Transverse colon (tissue), 4 donors: ENCODE results near the gene RAD54L2. TPM values are rescaled to one million over a fixed set of nuclear protein-coding genes. Genes with fewer than 3 reads are reported as not detected.
"Not testable (repeated sequence)": the region's sequence is repeated elsewhere in the genome, so short reads cannot be mapped to it uniquely, and the experiment has no call there.

ENCODE experiments used
- DNase-seq: peaks from one replicate; pipeline ENCODE4 v3.0.0-alpha.2; 2019
- H3K27ac ChIP-seq, 4 donors: fragments of 200-600 bp; sonication (generic); 2 replicates each; pipeline ENCODE4 v1.5.1; 2016 to 2018; ENCODE audit warnings: inconsistent platforms in 4 of 4
- H3K27me3 ChIP-seq: fragments of 200-600 bp; sonication (generic); 2 replicates; pipeline ENCODE4 v1.5.1; 2017; ENCODE audit warnings: inconsistent platforms
- H3K36me3 ChIP-seq, 4 donors: fragments of 200-600 bp; sonication (generic); 2 replicates each; pipeline ENCODE4 v1.5.1; 2017 to 2019; ENCODE audit warnings: inconsistent platforms in 4 of 4
- H3K4me1 ChIP-seq, 4 donors: fragments of 200-600 bp; sonication (generic); 2 replicates each; pipeline ENCODE4 v1.5.1; 2017 to 2020; ENCODE audit warnings: inconsistent platforms in 4 of 4
- H3K4me3 ChIP-seq, 4 donors: fragments of 200-600 bp; sonication (generic); 1 replicate in 1 of 4; 2 replicates in 3 of 4; pipeline versions ENCODE4 v1.5.1 to v1.6.1; 2017 to 2019; ENCODE audit warnings: inconsistent platforms in 4 of 4
- H3K9me3 ChIP-seq, 2 donors: fragments of 200-600 bp; sonication (generic); 2 replicates each; pipeline ENCODE4 v1.5.1; 2017 to 2019; ENCODE audit warnings: inconsistent platforms in 2 of 2
- EP300 ChIP-seq: sonication (generic); formaldehyde crosslinking; IDR thresholded peaks from one replicate; pipeline ENCODE4 v1.6.1; 2017; ENCODE audit warnings: antibody characterized with exemption, low read depth
- POLR2A ChIP-seq: fragments of 450-650 bp; IDR thresholded peaks from one replicate; pipeline ENCODE4 v1.6.1; 2016; ENCODE audit warnings: antibody characterized with exemption, mild to moderate bottlenecking, moderate library complexity
- POLR2AphosphoS5 ChIP-seq, 3 donors: sonication (generic); formaldehyde crosslinking; IDR thresholded peaks; one replicate each; pipeline ENCODE4 v1.6.1; 2016; ENCODE audit warnings: antibody characterized with exemption in 3 of 3
- WGBS, 2 donors: methylation state at CpG; one replicate each; pipeline ENCODE4 v1.1.5; 2018; ENCODE audit warnings: low coverage in 1 of 2; 5-methylcytosine and 5-hydroxymethylcytosine counted together
- in situ Hi-C, 4 donors: fragments of 200-750 bp; cut with MboI; loops; one replicate each; pipeline versions ENCODE4 v1.15.0 to v1.15.1; 2017; ENCODE audit warnings: low sequenced_read_pairs in 3 of 4, low pct_ligation_motif_present in 1 of 4, low pct_unique_long_range_greater_than_20kb in 1 of 4
- intact Hi-C: fragments of 100-400 bp; cut with DNase I; formaldehyde crosslinking; loops from one replicate; pipeline ENCODE4 v1.15.1; 2023; ENCODE audit warnings: low total_unique reads
- total RNA-seq, 4 donors: library from RNA; depleted of rRNA; stranded (reverse); fragments of >200 nt; gene quantifications; one replicate each; pipeline ENCODE4 v1.1.0, GENCODE V29; 2016
- TF ChIP-seq, protein P1 (sequence below), 5 experiments: fragments of 200-600 bp in 3 of 5; fragments of 450-650 bp in 2 of 5; sonication (generic) in 3 of 5; IDR thresholded peaks; 1 replicate in 2 of 5; 2 replicates in 3 of 5; pipeline ENCODE4 v1.5.1; 2016 to 2017; ENCODE audit warnings: antibody characterized with exemption in 5 of 5, inconsistent platforms in 3 of 5, mild to moderate bottlenecking in 2 of 5, moderate library complexity in 1 of 5

Gene RAD54L2
- total RNA-seq, 4 donors from 2014 or later, result 13.1 to 24.9 (median 18.2) TPM

- Histone ChIP-seq H3K27ac (no peak overlapping the region), H3K4me3 (no peak overlapping the region), H3K36me3 (no peaks in the 10 kb centered on the region), H3K27me3 (no peaks in the 10 kb centered on the region), H3K4me1 (peaks cover 0 to 5% (median 2%) of the 10 kb centered on the region in 4 donors), H3K9me3 (no peaks in the 10 kb centered on the region)
- TF ChIP-seq POLR2AphosphoS5 (IDR thresholded peaks at IDR 0.05) (no peak), POLR2A (no peak), EP300 (no peak)
- TF ChIP-seq, protein P1, sequence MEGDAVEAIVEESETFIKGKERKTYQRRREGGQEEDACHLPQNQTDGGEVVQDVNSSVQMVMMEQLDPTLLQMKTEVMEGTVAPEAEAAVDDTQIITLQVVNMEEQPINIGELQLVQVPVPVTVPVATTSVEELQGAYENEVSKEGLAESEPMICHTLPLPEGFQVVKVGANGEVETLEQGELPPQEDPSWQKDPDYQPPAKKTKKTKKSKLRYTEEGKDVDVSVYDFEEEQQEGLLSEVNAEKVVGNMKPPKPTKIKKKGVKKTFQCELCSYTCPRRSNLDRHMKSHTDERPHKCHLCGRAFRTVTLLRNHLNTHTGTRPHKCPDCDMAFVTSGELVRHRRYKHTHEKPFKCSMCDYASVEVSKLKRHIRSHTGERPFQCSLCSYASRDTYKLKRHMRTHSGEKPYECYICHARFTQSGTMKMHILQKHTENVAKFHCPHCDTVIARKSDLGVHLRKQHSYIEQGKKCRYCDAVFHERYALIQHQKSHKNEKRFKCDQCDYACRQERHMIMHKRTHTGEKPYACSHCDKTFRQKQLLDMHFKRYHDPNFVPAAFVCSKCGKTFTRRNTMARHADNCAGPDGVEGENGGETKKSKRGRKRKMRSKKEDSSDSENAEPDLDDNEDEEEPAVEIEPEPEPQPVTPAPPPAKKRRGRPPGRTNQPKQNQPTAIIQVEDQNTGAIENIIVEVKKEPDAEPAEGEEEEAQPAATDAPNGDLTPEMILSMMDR (IDR thresholded peaks at IDR 0.05), result no peak
- in situ Hi-C loops, result no loop called here
- intact Hi-C loops, result no loop called here
- DNase-seq, result no peak
Observed at GRCh38 chr3:51559961-51560360, 21.4 kb downstream of the RAD54L2 start.

DNA sequence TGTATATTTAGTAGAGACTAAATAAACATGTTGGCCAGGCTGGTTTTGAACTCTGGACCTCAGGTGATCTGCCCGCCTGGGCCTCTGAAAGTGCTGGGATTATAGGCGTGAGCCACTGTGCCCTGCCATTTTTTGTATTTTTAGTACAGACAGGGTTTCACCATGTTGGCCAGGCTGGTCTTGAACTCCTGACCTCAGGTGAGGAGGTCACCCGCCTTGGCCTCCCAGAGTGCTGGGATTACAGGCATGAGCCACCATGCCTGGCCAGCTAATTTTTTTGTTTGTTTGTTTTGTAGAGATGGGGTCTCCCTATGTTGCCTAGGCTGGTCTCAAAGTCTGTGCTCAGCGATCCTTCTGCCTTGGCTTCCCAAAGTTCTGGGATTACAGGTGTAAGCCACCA, 23.9 kb downstream of the RAD54L2 start:
- in situ Hi-C loops, H3K36me3 ChIP-seq, intact Hi-C loops, H3K27me3 ChIP-seq, DNase-seq, H3K27ac ChIP-seq, H3K9me3 ChIP-seq, H3K4me3 ChIP-seq, H3K4me1 ChIP-seq: not testable (repeated sequence)
- WGBS, 2 donors, result 94% methylated on average over 4 of the region's 4 CpGs; no CpG with 5 or more reads in 1 of the 2 donors

- Histone ChIP-seq H3K9me3 (no peaks in the 10 kb centered on the region), H3K27me3 (no peaks in the 10 kb centered on the region), H3K4me3 (no peak overlapping the region), H3K27ac (no peak overlapping the region), H3K36me3 (no peaks in the 10 kb centered on the region), H3K4me1 (peaks cover 0 to 16% (median 6%) of the 10 kb centered on the region in 4 donors)
- intact Hi-C loops, result no loop called here
- in situ Hi-C loops, result no loop called here
- TF ChIP-seq POLR2A, result no peak
- no peak for TF ChIP-seq POLR2AphosphoS5 (IDR thresholded peaks at IDR 0.05)
- no peak for TF ChIP-seq EP300
- TF ChIP-seq, protein P1 (IDR thresholded peaks at IDR 0.05), result no peak
- 36 to 44% methylated on average over 2 of the region's 2 CpGs for WGBS, 2 donors
- DNase-seq, result no peak
Observed at GRCh38 chr3:51568036-51568435, 29.5 kb downstream of the RAD54L2 start.

DNA sequence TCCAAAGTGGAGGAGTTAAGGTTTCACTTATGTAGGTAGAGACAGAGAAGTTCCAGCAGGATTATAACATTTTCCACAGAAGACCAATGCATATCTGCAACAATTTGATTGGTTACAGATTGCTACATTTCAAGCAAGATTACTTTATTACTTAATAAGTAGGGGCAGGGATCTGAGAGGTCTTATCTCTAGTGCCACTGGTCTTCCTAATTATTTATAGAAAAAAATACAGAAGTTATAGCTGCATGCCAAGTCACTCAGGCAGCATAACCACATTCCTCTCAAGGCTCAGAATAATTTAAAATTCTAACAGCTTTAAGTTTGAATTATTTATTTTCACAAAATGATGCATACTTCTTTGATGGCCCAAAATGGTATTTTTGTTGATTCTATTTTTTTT, 30.5 kb downstream of the RAD54L2 start:
- TF ChIP-seq EP300 (no peak), POLR2A (no peak), POLR2AphosphoS5 (IDR thresholded peaks at IDR 0.05) (no peak)
- TF ChIP-seq, protein P1 (IDR thresholded peaks at IDR 0.05), result no peak
- Histone ChIP-seq H3K27ac (no peak overlapping the region), H3K4me1 (peaks cover 0 to 16% (median 6%) of the 10 kb centered on the region in 4 donors), H3K9me3 (no peaks in the 10 kb centered on the region), H3K27me3 (no peaks in the 10 kb centered on the region), H3K36me3 (no peaks in the 10 kb centered on the region), H3K4me3 (no peak overlapping the region)
- intact Hi-C loops, result no loop called here
- no peak for DNase-seq
- in situ Hi-C loops, result no loop called here

DNA sequence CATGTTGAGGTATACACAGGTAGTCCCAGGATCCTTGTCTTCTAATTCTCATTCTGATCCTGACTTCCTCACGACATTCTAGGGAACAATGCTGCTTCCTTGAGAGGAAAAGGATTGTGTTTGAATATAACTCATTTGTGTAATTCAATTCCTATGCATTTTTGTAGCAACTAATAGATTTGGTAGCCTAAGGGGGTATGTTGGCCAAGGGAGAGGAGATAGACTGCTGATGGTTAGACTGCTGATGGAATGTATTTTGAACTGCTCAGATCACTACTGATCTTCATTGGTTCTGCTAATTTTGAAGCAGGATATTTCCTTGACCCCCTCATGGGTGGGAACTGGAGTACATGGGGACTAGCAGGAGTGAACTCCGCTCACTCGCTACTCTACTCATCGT, 39.7 kb downstream of the RAD54L2 start:
- TF ChIP-seq POLR2AphosphoS5 (IDR thresholded peaks at IDR 0.05) (no peak), POLR2A (no peak), EP300 (no peak)
- TF ChIP-seq, protein P1 (IDR thresholded peaks at IDR 0.05), result no peak
- in situ Hi-C loops (no loop called here), intact Hi-C loops (no loop called here)
- H3K4me3 ChIP-seq, result no peak overlapping the region
- 98 to 100% methylated on average over 1 to 4 of the region's 4 CpGs for WGBS, 2 donors
- DNase-seq, result no peak
- no peak overlapping the region for H3K27ac ChIP-seq
- no peaks in the 10 kb centered on the region for H3K36me3 ChIP-seq
- H3K9me3 ChIP-seq, result no peaks in the 10 kb centered on the region
- H3K27me3 ChIP-seq, result no peaks in the 10 kb centered on the region
- H3K4me1 ChIP-seq, result peaks cover 0 to 6% (median 0%) of the 10 kb centered on the region in 4 donors
